Measurements from ENCODE around the gene FLT3LG.
A peak's percentile ranks its signal among the peaks of the same experiment; 100 is the strongest.
"Not testable (repeated sequence)": the region's sequence is repeated elsewhere in the genome, so short reads cannot be mapped to it uniquely, and the experiment has no call there.

Gene FLT3LG

GRCh38 chr19:49461656-49462055 lies 12.4 kb upstream of the FLT3LG start:
- DNase-seq (ENCODE audit: low read depth) = no peak

GRCh38 chr19:49462492-49462891 lies 11.5 kb upstream of the FLT3LG start:
- no peak for DNase-seq (ENCODE audit: low read depth)

GRCh38 chr19:49463960-49464740 lies 9.9 kb upstream of the FLT3LG start:
- DNase-seq (ENCODE audit: low read depth) = no peak

GRCh38 chr19:49465371-49465770 lies 8.6 kb upstream of the FLT3LG start:
- no peak for DNase-seq (ENCODE audit: low read depth)

GRCh38 chr19:49468199-49468598 lies 5.8 kb upstream of the FLT3LG start:
- no peak for DNase-seq (ENCODE audit: low read depth)

- peak; percentile 51 for DNase-seq (ENCODE audit: low read depth)
Measured at GRCh38 chr19:49468746-49469447, 5.1 kb upstream of the FLT3LG start.

- no peak for DNase-seq (ENCODE audit: low read depth)
Measured at GRCh38 chr19:49469828-49470614, 4.0 kb upstream of the FLT3LG start.

GRCh38 chr19:49470615-49470978 lies 3.4 kb upstream of the FLT3LG start:
- no peak for DNase-seq (ENCODE audit: low read depth)

- DNase-seq (ENCODE audit: low read depth) = no peak
Measured at GRCh38 chr19:49472936-49473335, 1.1 kb upstream of the FLT3LG start.

GRCh38 chr19:49473501-49473867 lies 531 bp upstream of the FLT3LG start:
- DNase-seq (ENCODE audit: low read depth) = not testable (repeated sequence)

GRCh38 chr19:49474542-49474924 lies 518 bp downstream of the FLT3LG start:
- no peak for DNase-seq (ENCODE audit: low read depth)

- no peak for DNase-seq (ENCODE audit: low read depth)
Measured at GRCh38 chr19:49475191-49475917, 1.3 kb downstream of the FLT3LG start.

- DNase-seq (ENCODE audit: low read depth) = peak; percentile 45
Measured at GRCh38 chr19:49475995-49476880, 2.2 kb downstream of the FLT3LG start.

- no peak for DNase-seq (ENCODE audit: low read depth)
Measured at GRCh38 chr19:49479975-49480628, 6.1 kb downstream of the FLT3LG start.

GRCh38 chr19:49481020-49481683 lies 7.1 kb downstream of the FLT3LG start:
- DNase-seq (ENCODE audit: low read depth) = no peak

- DNase-seq (ENCODE audit: low read depth) = no peak
Measured at GRCh38 chr19:49486232-49486631, 12.2 kb downstream of the FLT3LG start.

- DNase-seq (ENCODE audit: low read depth) = no peak
Measured at GRCh38 chr19:49486710-49487276, 12.8 kb downstream of the FLT3LG start.

- DNase-seq (ENCODE audit: low read depth) = peak; percentile 98
Measured at GRCh38 chr19:49487277-49488045, 13.4 kb downstream of the FLT3LG start, which contains the start of gene RPL13A. Gene RPL13A, plus strand, starts transcription at chr19:49487608. Its CDS starts 22 bp downstream, at chr19:49487630.
